ENCODE measurements around the gene WIZ. TPM values are rescaled to one million over a fixed set of nuclear protein-coding genes. Genes with fewer than 3 reads are reported as not detected.

The WIZ gene
- total and polyA plus RNA-seq, 7 donors = 16.6 to 39.1 (median 22.9) TPM

- Histone ChIP-seq H3K27ac (no peak overlapping the region), H3K4me3 (no peak overlapping the region), H3K36me3 (ENCODE audit: insufficient read depth in 1 of 2, low read depth in 1 of 2) (no peaks in the 10 kb centered on the region), H3K9me3 (no peaks in the 10 kb centered on the region), H3K27me3 (ENCODE audit: insufficient read depth in 3 of 3, low read length in 2 of 3) (no peaks in the 10 kb centered on the region), H3K4me1 (peaks cover 39% of the 10 kb centered on the region)
- no peak for DNase-seq
- no peak for ATAC-seq
- 82 to 91% (median 83%) methylated on average over 3 of the region's 3 CpGs for WGBS, 3 donors
- TF ChIP-seq CTCF (IDR thresholded peaks at IDR 0.05) = no peak
- intact Hi-C loops (cut with DNase I) = no loop called here
Measured at GRCh38 chr19:15441317-15441716, 8.4 kb downstream of the WIZ start.

- peaks cover 28% of the 10 kb centered on the region for H3K4me1 ChIP-seq
- H3K4me3 ChIP-seq = no peak overlapping the region
- TF ChIP-seq CTCF (IDR thresholded peaks at IDR 0.05) = no peak
- DNase-seq (peak in 1 of 2 donors; percentile 42), ATAC-seq (no peak)
- intact Hi-C loops (cut with DNase I) = loop anchor here in 1 of 2 donors (10.0 kb wide), 1 partner anchor 185 kb away; no protein-coding TSS in a partner anchor
- H3K9me3 ChIP-seq = no peaks in the 10 kb centered on the region
- 79 to 82% (median 80%) methylated on average over 29 to 38 of the region's 38 CpGs for WGBS, 3 donors
- no peaks in the 10 kb centered on the region for H3K27me3 ChIP-seq (ENCODE audit: insufficient read depth in 3 of 3, low read length in 2 of 3)
- H3K27ac ChIP-seq = no peak overlapping the region
- no peaks in the 10 kb centered on the region for H3K36me3 ChIP-seq (ENCODE audit: insufficient read depth in 1 of 2, low read depth in 1 of 2)
Measured at GRCh38 chr19:15439821-15440641, 9.7 kb downstream of the WIZ start.

- H3K36me3 ChIP-seq (ENCODE audit: insufficient read depth in 1 of 2, low read depth in 1 of 2) = no peaks in the 10 kb centered on the region
- TF ChIP-seq CTCF (IDR thresholded peaks at IDR 0.05) = no peak
- peaks cover 20% of the 10 kb centered on the region for H3K4me1 ChIP-seq
- DNase-seq = peak in 1 of 2 donors; percentile 56
- intact Hi-C loops (cut with DNase I) = loop anchor here in 1 of 2 donors (10.0 kb wide), 1 partner anchor 184 kb away; no protein-coding TSS in a partner anchor
- H3K27me3 ChIP-seq (ENCODE audit: insufficient read depth in 3 of 3, low read length in 2 of 3) = no peaks in the 10 kb centered on the region
- ATAC-seq = no peak
- H3K27ac ChIP-seq = no peak overlapping the region
- 52 to 66% (median 56%) methylated on average over 25 of the region's 25 CpGs for WGBS, 3 donors
- H3K9me3 ChIP-seq = no peaks in the 10 kb centered on the region
- H3K4me3 ChIP-seq = no peak overlapping the region
Measured at GRCh38 chr19:15439078-15439799, 10.5 kb downstream of the WIZ start.

- intact Hi-C loops (cut with DNase I) = loop anchor here in 1 of 2 donors (10.0 kb wide), 1 partner anchor 184 kb away; no protein-coding TSS in a partner anchor
- Histone ChIP-seq H3K4me1 (peaks cover 13% of the 10 kb centered on the region), H3K27ac (no peak overlapping the region)
Measured at GRCh38 chr19:15438577-15438976, 11.2 kb downstream of the WIZ start.

More at GRCh38 chr19:15438577-15438976, 11.2 kb downstream of the WIZ start:
- ATAC-seq (no peak), DNase-seq (peak in 1 of 2 donors; percentile 45)
- H3K9me3 ChIP-seq = no peaks in the 10 kb centered on the region
- H3K36me3 ChIP-seq (ENCODE audit: insufficient read depth in 1 of 2, low read depth in 1 of 2) = no peaks in the 10 kb centered on the region
- WGBS, 3 donors = 85 to 94% (median 87%) methylated on average over 27 of the region's 27 CpGs
- TF ChIP-seq CTCF (IDR thresholded peaks at IDR 0.05) = no peak
- no peaks in the 10 kb centered on the region for H3K27me3 ChIP-seq (ENCODE audit: insufficient read depth in 3 of 3, low read length in 2 of 3)
- no peak overlapping the region for H3K4me3 ChIP-seq

All from psoas muscle (tissue), 8 donors.